NCI-H1105 (cell line): Measurements from ENCODE around the gene ANGPTL2.
"Not testable (repeated sequence)": the region's sequence is repeated elsewhere in the genome, so short reads cannot be mapped to it uniquely, and the experiment has no call there.

Experiments used
- DNase-seq: peaks from one replicate; lab custom pipeline; 2025; lab: John Stamatoyannopoulos, UW

The ANGPTL2 gene

GRCh38 chr9:127154390-127155191 lies 32.2 kb upstream of the ANGPTL2 start:
- no peak for DNase-seq

GRCh38 chr9:127154003-127154389 lies 31.6 kb upstream of the ANGPTL2 start:
- no peak for DNase-seq

- DNase-seq = no peak
These were observed 31.1 kb upstream of the ANGPTL2 start for GRCh38 chr9:127153501-127153900.

- DNase-seq = no peak
These were observed 27.3 kb upstream of the ANGPTL2 start for GRCh38 chr9:127149463-127150390.

GRCh38 chr9:127149010-127149409 lies 26.6 kb upstream of the ANGPTL2 start:
- no peak for DNase-seq

- DNase-seq = no peak
These were observed 25.6 kb upstream of the ANGPTL2 start for GRCh38 chr9:127148014-127148413.

DNA sequence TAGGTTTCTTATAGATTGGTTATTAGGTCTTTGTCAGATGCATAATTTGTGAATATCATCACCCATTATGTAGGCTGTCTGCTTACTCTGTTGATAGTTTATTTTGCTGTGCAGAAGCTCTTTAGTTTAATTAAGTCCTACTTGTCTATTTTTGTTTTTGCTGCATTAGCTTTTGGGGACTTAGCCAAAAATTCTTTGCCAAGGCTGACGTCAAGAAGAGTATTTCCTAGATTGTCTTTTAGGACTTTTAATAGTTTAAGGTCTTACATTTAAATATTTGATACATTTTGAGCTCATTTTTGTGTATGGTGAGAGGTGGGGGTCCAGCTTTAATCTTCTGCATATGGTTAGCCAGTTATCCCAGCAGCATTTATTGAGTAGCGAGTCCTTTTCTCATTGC lies 24.8 kb upstream of the ANGPTL2 start:
- DNase-seq = no peak

- DNase-seq = not testable (repeated sequence)
These were observed 24.4 kb upstream of the ANGPTL2 start for GRCh38 chr9:127146841-127147240.

DNA sequence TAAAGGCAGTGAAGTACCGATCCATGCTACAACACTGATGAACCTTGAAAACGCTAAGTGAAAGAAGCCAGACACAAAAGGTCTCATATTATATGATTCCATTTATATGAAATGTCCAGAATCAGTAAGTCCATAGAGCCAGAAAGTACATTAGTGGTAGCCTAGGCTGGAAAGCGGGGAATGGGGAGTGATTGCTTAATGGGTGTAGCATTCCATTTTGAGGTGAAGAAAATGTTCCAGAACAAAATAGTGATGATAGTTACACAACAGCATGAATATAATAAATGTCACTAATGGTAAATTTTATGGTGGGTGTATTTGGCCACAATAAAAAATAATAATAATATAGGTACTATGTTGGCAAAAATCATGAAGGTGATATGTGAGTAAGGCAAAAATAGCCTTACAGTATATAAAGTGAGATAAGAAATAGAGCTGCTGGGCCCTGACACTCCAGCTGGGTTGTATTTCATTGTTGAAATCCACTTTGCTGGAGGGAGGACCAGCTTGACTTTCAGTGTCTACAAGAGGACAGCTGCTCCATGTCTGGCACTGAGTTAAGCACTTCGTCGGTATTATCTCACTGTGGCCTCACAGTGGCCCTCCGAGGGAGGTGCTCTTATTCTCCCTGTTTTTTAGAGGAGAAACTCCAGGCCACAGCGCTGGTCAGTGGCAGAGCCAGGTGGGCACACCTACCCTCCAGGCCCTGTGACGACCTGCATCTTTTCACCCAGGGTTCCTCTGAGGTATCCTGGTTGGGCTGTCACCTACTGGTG lies 22.4 kb upstream of the ANGPTL2 start:
- no peak for DNase-seq

GRCh38 chr9:127143920-127144465 lies 21.6 kb upstream of the ANGPTL2 start:
- DNase-seq = no peak

GRCh38 chr9:127142931-127143464 lies 20.6 kb upstream of the ANGPTL2 start:
- no peak for DNase-seq

GRCh38 chr9:127142291-127142690 lies 19.9 kb upstream of the ANGPTL2 start:
- no peak for DNase-seq

- DNase-seq = no peak
These were observed 18.6 kb upstream of the ANGPTL2 start for GRCh38 chr9:127140842-127141675.

- no peak for DNase-seq
These were observed 17.7 kb upstream of the ANGPTL2 start for GRCh38 chr9:127140181-127140580.

- DNase-seq = no peak
These were observed 17.3 kb upstream of the ANGPTL2 start for GRCh38 chr9:127139775-127140174.

DNA sequence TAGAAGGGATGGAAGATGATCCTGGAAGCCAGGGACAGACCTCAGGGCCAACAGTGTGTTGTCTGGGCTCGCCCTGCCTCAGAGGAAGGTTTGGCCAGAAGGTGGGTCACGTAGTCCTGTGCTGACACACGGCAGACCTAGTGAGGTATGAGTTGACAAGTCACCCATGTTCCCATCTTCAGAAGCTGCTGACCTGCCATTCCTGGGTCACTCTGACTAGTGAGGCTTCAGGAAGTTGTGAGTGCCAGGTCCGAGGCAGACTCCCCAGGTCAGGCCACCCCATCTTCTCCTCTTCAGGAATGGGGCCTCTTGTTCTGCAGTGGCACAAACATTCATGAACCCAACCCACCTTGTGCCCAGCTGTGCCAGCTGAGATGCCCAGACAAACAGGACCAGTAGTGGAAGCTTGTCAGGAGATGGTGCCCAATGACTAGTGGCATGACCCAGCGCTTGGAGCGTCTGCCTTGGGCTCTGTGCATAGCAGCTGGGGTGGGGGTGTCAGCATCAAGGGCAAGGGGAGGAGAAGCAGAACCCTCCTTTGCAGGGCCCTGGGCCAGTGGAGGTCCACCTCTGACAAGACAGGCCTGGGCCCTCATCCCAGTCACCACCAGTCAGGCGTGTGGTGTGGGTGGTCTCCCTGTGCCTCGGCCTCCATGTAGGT lies 16.8 kb upstream of the ANGPTL2 start:
- no peak for DNase-seq

GRCh38 chr9:127138444-127138843 lies 16.0 kb upstream of the ANGPTL2 start:
- no peak for DNase-seq

GRCh38 chr9:127137640-127138360 lies 15.4 kb upstream of the ANGPTL2 start:
- DNase-seq = no peak

DNA sequence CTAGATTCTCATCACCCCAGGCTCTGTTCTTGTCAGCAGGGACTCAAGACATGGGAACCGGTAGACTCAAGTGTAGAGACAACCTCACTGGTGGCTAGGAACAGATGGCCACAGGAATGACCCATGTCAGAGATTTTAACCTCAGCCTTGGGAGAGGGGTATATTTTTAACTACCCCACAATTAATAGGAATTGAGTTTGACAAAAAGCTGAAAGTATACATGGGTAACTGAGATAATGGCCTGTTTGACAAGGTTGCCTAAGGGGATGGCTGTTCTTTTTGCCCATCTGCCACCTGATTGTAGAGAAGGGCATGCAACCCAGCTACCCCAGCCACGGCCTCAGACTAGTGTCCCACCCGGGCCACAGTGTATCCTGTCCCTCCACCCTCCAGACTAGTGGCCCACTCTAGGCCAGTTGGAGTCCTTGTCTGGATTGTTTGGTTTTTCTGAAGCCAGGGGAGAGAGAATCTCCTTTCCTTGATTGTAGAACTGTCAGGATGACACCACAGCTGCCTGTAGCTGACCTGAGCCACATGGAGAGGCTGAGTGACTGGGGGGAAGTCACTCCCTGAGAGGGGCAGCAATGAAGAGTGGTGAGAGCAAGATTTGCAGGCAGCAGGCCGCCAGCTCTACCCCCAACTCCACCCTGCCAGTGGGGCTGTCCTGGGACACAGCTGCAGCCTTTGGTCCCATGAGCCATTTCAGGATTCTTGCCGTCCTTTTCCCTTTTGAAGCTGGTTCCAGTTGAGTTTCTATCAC lies 14.6 kb upstream of the ANGPTL2 start:
- DNase-seq = no peak
